TTC549 (cell line): Measurements from ENCODE around the gene CFAP58.

Source experiments
- FAIRE-seq: peaks from 2 replicates; lab custom pipeline; 2012; peaks lifted over from hg19 to GRCh38; lab: Jason Lieb, UNC

CFAP58 gene

DNA sequence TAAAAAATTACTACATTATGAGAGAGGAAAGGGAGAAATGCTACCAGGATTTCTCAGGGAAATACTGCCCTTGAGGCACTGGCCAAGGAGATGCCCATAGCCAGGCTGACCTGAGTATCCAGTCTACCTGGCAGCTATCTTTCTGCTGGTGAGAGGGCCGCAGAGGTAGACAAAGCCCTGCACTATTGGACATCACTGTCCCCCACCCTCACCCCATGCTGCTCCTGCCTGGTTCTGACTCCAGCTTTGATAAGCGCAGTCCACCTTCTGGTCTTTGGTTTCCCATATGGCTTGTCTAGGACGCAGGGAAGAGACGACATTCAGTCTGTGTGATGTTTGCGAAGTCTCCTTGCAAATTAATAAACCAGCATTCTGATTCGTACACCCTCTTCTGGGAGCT is 19.1 kb upstream of the CFAP58 start:
- no peak for FAIRE-seq

DNA sequence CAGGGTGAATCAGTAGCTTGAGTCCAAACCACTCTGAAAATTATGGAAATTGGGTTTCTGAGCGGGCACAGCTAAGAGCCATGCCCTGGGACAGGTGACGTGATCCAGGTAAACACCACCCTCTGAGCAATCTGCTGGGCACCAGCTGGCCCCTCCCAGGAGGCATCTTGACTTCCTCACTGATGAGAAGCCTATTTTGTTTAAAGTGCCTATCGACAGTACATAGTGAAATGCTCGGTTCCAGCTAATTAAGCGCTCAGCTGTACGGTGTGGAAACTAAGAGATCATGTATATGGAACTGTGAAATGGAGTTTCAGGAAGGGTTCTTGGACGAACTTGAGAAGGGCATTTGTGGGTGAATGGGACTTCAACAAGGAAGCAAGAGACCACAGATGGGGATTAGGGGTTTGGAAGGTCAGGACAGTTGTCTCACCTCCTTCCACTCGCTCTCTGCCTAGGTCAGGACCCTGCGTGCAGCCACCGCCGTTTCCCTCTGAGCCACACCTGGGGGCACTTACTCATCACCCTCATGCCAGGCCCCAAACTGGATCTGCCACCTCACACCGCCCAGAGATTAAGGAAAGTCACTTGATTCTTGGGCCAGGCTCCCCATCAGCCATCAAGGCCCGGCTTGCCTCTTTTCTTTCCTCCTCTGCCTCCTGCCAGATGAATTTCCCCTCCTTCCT is 18.5 kb upstream of the CFAP58 start:
- no peak for FAIRE-seq

DNA sequence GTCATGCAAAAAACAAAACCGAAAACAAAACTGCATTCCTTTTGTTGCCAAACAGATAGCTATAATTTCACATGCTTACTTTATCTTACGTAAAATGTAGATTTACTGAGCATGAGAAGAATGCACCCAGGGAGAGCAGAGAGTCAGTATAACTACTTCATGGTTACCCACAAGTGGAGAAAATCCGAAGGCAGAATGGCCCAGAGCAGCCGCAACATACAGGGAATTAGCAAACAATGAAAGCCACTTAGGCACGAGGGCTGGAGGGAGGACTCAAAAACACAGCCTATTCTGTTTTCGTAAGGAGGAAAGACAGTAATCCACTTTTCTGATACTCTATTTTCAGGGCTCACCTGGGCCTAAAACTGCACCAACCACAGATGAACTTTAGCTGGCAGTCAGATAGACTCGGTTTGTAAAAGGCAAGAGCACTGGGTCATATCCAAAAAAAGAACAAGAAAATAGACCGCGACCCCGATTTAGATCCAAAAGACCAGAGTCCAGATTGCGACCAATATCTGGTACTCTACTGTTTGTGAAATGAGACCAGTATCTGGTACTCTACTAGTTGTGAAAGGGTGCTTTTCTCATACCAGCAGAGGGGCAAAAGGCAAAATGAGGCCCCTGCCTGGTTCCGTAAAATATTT is 16.7 kb upstream of the CFAP58 start:
- FAIRE-seq = no peak

DNA sequence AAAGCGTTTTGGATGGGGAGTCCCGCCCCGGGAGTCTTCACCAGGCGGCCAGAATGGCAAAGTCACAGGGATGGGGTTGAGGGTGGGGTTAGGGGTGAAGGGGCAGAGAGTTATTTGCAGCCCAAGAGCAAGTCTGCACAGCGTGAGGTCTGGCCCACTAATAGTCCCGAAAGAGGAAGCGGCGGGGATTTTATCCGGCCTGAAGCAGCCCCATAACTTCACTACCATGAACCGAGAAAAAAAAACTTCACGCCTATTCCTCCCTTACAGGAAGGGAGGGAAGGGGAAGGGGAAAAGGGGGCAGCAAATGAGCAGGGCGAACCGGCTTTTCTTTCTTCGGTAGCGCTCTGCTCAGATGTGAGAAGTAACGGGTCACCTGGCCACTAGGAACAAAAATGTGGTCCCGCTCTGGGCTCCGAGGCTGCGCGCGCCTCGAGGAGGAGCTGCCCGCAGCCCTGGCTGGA is 16.1 kb upstream of the CFAP58 start:
- FAIRE-seq = no peak

DNA sequence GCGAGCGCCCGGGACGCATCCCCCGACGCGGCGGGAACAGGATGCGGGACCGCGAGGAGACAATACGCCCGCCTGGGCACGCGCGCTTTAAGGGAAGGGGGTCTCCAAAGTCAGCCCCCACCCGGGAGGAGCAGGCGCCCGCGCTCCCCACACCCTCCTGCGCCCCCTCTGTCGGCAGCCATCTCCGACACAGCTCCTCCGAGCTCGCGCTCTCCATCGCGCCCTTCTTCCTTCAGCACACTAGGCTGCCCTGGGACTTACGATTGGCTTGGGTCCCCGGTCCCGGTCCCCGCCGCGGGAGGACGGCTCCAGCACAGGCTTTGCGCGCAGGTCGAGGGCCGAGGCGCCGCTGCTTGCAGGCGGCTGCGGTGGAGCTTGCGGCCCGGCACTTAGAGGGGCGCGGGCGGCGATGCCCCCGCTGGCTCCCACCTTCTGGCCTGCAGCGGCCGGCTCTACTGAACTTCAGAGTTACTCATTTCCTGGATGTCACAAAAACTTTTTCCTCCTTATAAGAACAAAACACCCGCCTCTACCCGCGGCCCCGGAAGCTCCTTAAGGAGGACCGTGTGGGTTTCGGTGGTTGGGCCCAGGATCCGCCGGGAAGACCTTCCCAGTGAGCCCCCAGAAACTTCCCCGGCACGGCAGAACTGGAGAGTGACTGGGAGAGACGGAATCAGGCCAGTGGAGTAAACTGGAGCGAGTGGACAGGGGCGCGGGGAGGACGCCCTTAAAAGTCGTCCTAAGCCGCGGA is 15.5 kb upstream of the CFAP58 start, which contains the start of gene ITPRIP:
TSS of gene ITPRIP (minus strand) at position 481 of the 751 bp plus-strand sequence. CDS start 22,414 bp downstream, outside the sequence.
- no peak for FAIRE-seq

DNA sequence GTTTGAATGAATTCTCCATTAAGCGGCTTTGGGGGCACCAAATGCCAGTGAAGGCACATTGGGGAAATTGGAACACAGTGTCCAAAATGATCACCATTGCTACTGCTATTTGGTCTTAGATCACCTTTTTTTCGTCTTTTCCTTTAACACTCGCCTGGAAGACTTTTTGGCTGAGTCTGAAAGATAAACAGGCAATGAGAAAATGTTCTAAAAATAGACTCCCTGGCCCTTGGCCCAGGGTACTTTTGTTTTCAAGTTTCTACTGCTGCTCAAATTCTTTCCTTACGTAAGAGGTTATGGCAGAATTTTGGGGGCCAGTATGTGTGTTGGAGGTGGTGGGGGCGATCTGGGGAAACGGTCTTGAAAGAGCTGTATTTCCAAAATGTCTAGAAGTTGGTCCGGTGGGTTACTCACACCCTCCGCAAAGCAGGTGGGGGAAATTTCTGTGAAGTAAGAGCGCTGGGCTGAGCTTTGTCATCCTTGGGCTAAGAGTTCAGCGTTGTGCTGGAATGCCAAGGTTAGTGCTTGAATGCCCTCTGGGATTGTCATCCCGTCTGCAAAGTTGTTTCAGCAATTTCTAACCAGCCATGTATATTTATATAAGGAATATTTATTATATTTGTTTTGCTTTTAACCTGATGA is 14.0 kb upstream of the CFAP58 start:
- FAIRE-seq = no peak

DNA sequence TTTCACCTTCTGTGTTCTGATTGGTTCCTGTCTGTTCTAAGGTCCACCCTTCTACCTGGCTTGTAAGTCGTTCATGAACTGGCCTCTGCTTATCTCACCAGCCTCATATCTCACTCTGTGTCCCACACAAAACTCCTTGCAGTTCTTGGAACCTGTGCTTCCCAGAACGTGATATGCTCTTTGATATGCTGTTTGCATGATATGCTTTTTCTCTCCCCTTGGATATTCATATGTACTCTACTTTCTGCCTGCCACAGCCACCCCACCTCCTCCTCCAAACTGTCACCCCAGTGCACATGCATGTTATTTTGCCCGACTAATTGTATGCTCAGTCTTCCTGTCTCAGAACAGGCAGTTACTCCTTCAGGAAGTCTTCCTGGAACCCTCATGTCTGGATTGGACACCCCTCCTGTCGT is 13.5 kb upstream of the CFAP58 start:
- FAIRE-seq = no peak

DNA sequence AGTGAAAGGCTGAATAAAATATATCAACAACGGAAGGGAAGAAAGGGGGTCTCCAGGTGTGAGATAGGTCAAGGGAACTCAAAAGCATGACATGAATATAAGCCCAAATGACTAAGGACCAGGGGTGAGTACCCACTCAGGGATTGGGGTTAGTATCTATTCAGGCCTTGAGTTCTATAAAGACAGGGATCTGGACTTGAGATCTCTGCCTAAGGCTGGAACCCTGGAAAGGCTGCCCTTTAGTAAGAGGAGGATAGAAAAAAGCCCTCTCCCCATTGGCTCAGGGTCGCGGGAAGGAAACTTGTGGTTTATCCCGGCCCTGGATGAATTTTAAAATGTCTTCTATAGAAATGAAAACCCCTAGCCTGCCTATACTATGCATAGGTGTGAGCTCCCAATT is 13.0 kb upstream of the CFAP58 start:
- FAIRE-seq = no peak

DNA sequence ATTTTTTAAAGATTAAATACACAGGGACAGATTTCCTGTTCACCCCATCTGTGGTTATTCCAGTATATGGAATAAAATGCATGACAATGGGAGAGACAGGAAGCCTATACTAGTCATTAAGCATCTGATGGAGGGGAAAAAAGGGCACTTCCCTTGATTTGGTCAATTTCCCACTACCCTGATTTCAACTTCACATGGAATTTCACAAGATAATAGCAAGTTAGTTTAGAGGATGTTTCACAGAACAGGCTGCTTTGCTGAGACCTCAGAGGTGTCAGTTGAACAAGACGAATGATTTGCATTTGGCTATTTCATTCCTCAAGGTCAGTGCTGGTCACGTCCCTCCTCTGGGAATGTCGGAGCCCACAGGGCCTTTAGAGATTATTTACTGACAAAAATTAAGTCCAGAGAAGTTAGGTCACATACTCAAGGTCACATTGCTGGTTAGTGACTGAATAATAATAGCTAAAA is 10.7 kb upstream of the CFAP58 start:
- no peak for FAIRE-seq

DNA sequence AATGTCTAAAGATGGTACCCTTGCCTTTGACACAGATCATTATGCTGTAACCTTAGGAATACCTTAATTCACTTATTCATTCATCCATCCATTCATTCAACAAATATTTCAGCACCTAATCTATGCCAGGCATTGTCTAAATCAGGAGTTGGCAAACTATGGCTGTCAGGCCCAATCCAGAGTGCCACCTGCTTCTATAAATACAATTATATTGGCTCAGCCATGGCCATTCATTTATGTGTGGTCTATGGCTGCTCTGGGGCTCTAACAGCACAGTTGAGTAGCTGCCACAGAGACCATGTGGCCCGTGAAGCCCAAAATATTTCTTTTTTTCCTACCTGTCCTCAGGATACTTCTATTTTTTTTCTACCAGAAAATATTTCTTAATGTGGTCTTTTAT is 9.4 kb upstream of the CFAP58 start:
- FAIRE-seq = no peak

DNA sequence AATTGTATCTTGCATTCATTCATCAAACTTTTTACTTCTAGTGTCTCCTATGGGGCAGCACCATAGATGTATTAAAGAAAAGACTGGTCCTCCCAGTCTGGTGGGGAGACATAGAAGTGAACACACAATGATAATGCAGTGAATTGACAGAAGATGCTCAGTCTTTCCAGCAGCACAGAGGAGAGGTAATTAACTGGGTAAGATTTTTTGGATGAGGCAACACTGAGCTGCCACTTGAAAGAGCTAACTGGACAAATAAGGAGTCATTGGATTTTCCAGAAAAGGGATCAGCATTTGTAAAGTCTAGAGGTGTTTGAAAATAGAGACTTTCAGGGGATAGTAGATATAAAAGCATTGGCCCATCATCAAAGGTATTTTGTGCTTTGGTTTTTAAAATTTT is 8.1 kb upstream of the CFAP58 start:
- FAIRE-seq = no peak

DNA sequence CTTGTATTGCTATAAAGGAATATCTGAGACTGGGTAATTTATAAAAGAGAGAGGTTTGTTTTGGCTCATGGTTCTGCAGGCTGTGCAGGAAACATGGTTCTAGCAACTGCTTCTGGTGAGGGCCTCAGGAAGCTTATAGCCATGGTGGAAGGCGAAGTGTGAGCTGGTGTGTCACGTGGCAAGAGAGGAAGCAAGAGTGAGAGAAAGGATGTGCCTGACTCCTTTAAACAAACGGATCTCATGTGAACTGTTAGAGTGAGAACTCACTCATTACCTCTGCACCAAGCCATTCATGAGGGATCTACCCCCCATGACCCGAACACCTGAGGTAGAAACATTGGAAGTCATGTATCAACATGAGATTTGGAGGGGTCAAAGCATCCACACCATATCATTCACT is 7.7 kb upstream of the CFAP58 start:
- FAIRE-seq = no peak

DNA sequence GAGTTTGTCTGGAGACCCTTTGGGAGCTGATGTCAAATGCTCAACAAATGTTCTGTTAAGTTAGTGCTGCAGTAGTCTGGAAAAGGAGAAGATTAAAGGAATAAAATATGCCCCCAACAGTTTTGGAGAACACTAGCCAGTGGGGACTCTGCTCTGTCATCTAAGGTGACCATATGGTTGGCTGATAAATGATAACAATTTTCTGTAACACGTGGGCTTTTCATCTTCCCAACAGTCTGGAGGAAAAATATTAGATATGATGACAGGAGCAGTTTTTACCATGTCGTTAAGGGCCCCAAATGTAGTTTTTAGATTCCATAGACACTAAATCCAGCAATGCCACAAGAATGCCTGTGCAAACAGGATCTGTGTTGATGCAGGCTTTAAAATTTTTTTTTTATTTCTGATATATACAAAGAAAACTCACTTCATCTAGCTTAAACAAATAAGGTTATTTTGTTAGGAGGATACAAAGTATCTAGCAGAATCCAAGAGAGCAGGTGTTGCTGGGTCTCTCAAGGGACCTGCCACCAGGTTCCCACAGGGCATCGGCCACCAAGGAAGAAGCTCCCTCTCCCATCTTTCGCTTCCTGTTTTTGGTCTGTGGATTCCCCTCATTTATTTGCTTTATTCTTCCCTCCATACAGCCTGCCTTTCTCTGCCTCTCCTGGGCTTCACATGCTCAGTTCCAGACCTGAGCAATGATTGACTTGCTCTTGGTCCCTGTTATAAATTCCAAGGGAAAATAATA is 6.2 kb upstream of the CFAP58 start:
- FAIRE-seq = no peak

DNA sequence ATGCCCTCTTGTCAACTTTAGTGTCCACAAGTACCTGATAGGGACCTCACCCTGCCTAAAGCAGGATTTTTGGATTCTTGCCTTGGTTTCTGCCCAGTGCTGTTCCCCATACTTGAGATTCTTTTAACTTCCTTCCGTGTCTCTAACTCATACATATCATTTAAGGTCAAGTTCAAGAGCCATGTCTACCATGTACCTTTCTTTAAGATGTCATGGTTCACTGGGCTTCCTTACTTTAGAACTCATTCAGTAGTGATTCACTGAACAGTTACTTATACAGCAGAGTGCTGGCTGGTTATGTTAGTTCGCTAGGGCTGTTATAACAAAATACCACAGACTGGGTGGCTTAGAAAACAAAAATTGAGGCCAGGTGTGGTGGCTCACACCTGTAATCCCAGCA is 5.0 kb upstream of the CFAP58 start:
- FAIRE-seq = no peak

DNA sequence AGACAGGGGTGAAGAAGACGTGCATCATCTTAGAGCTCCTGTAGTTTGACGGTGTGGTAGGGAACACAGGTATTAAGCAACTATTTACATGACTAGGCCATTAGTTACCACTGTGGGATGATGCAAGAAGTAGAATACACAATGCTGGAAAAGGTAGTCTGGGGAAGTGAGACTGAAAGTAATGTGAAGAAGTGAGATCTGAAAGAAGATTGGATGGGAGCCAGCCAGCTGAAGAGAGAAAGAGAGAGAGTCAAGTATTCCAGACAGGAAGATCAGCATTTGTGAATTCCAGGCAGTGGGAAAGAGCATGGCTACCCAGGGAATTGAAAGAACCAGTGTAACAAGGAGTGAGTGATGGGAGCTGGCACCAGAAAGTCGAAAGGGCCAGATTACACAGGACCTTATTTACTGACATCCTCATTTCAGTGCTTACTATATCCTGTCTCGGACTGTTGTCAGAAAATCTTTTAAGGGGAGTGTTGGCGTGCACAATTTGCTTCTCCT is 4.0 kb upstream of the CFAP58 start:
- no peak for FAIRE-seq

DNA sequence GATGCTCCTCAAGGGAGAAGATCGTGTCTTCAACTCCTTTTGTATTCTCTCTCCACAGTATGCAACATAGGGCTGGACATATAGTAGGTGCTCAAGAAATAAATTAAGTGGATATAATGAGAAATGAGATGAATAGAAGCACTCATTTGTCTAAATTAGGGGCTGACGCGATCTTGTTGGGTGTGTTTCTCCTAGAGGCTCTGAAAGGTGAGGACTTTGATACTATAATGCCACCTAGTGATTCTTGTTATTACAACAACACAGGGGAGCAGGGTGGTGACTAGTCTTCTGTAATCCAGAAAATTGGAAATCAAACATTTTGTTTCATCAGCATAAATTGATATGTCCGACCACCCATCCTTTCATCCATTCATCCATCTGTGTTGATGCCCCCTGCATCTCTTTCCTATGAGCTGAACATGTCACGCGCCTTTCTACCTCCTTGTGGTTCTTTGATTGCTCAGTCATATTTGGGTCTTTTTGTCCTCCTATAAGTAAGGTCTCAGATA is 3.5 kb upstream of the CFAP58 start:
- no peak for FAIRE-seq

DNA sequence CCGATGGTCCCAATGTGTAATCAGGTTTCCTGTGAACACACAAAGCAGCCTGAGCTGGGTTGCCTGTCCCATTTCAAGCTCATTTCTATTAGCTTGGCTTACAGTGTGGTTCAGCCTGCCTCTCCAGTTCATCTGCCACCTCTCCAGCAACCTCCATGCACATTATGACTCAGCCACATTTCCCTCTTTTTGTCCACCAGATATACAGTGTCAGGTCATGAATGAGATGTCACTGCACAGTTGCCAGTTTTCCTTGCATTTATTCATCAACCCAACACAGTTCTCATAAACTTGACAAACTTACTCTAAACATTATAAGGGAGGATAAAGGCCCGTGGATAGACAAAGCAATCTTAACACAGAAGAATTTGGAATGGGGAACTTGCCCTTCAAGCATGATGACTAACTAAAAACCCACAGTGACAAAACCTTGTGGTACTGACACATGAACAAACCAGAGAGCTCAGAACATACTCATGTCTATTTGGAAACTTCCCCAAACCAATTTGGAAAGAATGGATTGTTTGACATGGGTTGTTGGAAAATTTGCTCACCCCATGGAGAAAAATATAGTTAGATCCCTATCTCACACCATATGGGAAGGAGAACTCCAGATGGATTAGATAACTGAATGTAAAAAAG is 2.5 kb upstream of the CFAP58 start:
- no peak for FAIRE-seq

DNA sequence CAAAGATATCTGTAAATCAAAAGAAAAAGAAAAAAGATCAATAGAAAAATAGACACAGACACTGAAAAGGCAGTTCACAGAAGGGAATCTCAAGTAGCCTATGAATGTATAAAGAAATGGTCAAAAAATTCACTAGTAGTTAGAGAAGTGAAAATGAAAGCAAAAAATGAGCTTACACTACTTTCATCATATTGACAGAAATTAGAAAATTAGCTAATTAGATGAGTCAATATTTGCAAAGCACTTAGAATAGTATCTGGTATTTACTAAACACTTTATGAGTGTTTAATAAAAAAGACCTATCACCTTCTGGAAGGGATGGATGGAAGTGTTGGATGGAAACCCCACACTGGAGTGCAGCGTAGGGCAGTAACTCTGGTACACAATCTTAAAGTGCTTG is 1.7 kb upstream of the CFAP58 start:
- FAIRE-seq = no peak

DNA sequence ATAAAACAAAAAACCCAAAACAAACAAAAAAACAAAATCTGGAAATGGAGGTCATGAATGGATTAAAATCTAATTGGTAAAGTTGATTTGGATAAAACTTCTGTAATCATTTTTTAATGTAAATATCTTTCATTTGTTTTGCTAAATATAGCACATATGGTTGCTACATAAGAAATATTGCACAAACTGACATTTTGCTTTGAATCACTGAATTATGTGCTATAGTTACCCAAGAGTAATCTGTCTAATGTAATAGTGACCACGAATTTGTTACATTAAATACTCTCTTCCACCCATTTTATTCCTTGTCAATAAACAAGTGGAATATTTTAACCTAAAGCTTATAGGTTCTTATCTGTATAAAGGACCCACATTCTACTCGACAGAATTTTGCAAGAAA is 6.2 kb downstream of the CFAP58 start:
- FAIRE-seq = no peak

DNA sequence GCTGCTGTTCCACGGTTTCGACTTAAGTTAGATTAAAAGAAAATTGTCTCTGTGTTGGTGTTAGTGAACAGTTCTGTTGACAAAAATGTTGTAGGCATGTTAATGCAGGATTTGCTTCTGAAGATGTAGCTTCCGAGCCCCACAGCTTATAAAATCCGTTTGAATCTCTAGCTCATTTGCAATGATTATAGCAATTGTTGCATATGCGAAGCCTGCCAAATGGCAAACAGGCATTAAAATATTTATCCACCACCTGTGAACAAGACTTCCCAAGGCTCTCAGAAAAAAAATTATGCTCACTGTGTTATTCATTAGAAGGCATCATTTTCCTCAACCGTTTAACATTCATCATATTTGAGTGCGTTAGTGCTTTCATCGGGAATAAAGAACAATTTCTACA is 14.3 kb downstream of the CFAP58 start:
- FAIRE-seq = no peak

DNA sequence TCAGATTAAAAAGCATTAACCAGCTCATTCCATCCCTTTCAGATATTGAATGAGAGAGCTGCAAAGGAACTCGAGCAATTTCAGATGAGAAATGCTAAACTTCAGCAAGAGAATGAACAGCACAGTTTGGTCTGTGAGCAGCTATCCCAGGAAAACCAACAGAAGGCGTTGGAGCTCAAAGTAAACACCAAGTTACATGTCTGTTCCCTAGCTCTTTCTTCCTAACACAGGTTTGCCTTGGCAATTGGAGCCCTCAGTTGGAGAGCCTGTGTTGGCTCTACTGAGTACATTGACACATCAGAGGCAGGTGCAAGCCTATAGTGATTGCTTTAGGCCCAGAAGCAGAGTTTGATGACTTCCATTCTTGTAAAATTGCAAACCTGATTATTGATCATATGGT is 14.7 kb downstream of the CFAP58 start:
- no peak for FAIRE-seq
